Erythroblast (primary cell): ENCODE results near the gene SLC25A26.
"Not testable (repeated sequence)": the region's sequence is repeated elsewhere in the genome, so short reads cannot be mapped to it uniquely, and the experiment has no call there.

ENCODE experiments used
- DNase-seq, 2 experiments: peaks; one replicate each; lab custom pipeline; 2025; lab: John Stamatoyannopoulos, UW
- GATA1 ChIP-seq: IDR thresholded peaks from 2 replicates; pipeline ENCODE4 v1.6.1; 2011; ENCODE audit warnings: low read depth, mild to moderate bottlenecking, control low read depth, low read length, moderate library complexity
- POLR2A ChIP-seq: IDR thresholded peaks from 2 replicates; pipeline ENCODE4 v1.6.1; 2011; ENCODE audit warnings: mild to moderate bottlenecking, low read length

Gene SLC25A26

DNA sequence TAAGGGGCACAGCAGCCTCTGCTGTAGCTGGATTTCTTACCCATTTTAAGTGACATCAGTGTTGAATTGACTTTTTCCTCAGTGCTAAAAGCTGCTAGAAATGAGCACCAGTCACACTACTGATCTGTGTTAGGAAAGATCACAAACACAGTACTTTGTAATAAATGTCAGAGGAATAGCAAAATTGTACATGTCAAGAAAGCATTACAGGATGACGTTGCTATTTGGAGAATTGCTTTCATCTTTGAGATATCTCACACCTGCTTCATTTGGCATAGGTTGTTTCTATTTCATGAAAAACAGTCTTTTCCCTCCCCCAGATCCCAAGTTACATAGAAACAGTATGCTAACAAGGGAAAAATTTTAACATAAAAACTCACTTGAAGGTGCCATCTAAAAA is 77.8 kb downstream of the SLC25A26 start:
- TF ChIP-seq GATA1 (no peak), POLR2A (no peak)
- DNase-seq: no peak

DNA sequence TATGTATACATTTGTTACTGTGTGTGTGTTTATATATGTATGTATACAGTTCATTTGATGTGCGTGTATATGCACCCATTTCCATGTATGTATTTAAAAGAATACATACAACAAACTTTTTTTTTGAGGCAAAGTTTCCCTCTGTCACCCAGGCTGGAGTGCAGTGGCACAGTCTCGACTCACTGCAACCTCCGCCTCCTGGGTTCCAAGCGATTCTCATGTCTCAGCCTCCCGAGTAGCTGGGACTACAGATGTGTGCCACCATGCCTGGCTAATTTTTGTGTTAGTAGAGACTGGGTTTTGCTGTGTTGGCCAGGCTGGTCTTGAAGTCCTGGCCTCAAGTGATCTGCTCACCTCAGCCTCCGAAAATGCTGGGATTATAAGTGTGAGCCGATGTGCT is 78.3 kb downstream of the SLC25A26 start:
- not testable (repeated sequence) for DNase-seq

DNA sequence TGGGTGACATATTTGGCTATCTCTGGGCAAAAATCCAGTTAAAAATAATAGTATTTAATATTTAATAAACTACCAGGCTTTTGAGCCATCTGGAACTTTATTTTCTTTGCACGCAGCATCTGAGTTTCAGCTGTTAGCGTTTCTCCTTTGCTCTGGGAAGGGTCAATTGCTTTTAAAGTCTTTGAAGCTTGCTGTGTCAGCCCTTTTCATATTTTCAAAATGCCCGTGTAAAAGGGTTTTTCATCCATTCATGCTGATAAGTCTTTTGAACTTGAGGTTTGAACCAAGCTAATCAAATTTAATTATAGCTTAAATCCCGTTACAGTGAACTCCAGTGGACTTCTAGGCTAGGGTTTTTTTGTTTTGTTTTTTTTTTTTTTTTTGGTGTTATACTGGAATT is 79.1 kb downstream of the SLC25A26 start:
- no peak for DNase-seq
- TF ChIP-seq GATA1 (no peak), POLR2A (no peak)

DNA sequence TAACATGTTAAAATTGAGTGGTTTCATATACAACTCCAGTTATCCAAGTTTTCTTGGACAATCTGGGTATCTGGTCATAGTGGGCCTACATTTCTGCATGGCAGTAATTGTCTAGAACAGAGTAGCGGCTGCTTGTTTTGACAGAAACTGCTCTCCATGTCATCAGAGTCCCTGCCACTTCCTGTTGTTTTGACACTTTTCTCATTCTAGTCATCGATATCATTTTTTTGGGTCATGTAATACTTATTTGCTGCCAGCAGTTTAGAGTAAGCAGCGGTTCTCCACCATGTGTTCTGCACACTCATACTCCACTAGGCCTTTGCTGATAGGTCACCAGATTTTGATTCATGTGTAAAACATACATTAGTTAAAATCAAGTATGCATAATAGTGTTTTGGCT is 81.5 kb downstream of the SLC25A26 start:
- DNase-seq: no peak
- TF ChIP-seq GATA1 (no peak), POLR2A (no peak)

DNA sequence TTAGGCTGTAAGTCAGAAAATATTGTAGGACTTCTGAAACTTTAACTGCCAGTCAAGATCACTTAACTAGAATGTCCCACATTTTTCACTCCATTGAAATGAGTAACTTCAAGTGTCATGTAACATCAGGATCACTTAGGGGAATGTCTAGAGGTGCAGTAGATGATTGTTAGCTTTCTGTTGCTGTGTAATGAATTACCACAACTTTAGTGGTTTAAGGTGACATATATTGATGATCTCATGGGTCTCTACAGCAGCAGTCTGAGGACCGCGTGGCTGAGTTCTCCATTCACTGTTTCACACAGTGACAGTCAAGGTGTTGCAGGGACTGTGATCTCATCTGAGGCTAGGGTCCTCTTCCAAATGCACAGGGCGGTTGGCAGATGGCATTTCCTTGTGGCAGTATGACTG is 82.7 kb downstream of the SLC25A26 start:
- no peak for DNase-seq
- no peak for TF ChIP-seq GATA1
- no peak for TF ChIP-seq POLR2A

DNA sequence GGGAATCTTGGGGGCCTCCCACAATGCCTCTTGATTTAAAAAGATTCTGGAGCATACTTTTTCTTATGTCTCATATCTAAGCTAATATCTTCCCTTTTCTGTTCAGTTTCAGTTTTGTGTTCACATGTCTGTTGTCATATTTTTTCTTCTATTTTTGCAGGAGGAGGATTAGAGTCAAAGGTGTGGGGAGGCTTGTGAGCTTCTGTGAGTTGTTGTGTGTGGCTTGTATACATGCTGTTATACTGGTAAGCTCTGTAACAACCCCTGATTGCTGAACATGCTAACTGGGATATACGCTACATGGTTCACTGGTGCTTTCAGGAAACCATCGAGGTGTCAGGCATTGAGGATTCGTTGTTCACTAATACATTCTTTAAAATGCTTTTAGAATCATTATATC is 83.5 kb downstream of the SLC25A26 start:
- DNase-seq: no peak
- TF ChIP-seq GATA1 (no peak), POLR2A (no peak)

DNA sequence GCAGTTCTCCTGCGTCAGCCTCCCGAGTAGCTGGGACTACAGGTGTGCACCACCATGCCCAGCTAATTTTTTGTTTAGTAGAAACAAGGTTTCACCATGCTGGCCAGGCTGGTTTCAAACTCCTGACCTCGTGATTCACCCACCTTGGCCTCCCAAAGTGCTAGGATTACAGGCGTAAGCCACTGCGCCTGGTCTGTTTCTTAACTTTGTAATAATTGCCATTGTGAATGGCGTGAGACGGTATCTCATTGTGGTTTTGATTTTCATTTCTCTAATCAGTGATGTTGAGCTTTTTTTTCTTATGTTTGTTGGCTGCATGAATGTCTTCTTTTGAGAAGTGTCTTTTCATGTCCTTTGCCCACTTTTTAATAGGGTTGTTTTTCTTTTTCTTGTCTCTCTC is 85.3 kb downstream of the SLC25A26 start:
- DNase-seq: not testable (repeated sequence)

DNA sequence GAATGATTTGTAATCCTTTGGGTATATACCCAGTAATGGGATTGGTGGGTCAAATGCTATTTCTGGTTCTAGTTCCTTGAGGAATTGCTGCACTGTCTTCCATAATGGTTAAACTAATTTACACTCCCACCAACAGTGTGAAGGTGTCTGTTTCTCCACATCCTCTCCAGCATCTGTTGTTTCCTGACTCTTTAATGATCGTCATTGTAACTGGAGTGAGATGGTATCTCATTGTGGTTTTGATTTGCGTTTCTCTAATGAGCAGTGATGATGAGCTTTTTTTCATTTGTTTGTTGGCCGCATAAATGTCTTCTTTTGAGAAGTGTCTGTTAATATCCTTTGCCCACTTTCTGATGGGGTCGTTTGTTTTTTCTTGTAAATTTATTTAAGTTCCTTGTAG is 86.2 kb downstream of the SLC25A26 start:
- DNase-seq: not testable (repeated sequence)

DNA sequence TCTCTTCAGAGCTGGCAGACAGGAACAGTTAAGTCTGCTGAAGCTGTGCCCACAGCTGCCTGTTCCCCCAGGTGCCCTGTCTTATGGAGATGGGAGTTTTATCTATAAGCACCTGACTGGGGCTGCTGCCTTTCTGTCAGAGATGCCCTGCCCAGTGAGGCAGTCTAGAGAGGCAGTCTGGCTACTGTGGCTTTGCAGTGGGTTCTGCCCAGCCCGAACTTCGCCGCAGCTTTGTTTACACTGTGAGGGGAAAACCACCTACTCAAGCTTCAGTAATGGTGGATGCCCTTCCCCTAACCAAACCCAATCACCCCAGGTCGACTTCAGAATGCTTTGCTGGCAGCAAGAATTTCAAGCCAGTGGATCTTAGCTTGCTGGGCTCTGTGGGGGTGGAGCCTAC is 91.2 kb downstream of the SLC25A26 start:
- DNase-seq: no peak

DNA sequence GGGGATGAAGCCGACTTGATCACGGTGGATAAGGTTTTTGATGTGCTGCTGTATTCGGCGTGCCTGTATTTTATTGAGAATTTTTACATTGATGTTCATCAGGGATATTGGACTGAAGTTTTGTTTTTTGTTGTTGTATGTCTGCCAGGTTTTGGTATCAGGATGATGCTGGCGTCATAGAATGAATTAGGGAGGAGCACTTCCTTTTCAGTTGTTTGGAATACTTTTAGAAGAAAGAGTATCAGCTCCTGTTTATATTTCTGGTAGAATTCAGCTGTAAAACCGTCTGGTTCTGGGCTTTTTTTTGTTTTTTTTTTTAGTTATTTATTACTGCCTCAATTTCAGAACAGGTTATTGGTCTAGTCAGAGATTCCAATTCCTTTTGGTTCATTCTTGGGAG is 93.7 kb downstream of the SLC25A26 start:
- no peak for DNase-seq
- TF ChIP-seq POLR2A (no peak), GATA1 (no peak)

More for the DNA sequence above, 91.2 kb downstream of the SLC25A26 start:
- TF ChIP-seq POLR2A (no peak), GATA1 (no peak)

DNA sequence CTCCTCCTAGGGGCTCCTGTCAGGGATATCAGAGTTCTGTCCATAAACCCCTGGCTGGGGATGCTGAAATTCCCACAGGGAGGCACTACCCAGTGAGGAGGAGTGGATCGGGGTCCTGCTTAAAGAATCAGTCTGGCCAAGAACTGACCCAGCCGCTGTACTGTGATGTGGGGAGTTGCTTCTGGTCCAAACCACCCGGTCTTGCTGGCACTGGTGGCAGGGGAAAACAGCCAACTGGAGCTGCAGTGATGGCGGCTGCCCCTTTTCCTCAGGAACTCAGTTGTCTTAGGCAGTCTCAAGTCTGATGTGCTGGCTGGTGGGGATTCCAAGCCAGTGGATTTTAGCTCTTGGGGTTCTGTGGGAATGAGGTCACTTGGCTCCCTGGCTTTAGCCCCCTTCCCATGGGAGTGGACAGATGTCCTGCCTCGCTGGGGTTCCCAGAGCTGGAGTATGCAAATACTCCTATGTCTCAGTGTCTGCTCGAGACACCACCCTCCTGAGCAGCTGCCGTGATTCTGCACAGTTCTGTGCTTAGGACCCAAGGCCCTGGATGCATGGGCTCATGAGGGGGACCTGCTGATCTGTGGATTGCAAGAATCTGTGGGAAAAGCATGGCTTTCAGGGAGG is 97.1 kb downstream of the SLC25A26 start:
- no peak for TF ChIP-seq POLR2A
- no peak for TF ChIP-seq GATA1
- DNase-seq: no peak

DNA sequence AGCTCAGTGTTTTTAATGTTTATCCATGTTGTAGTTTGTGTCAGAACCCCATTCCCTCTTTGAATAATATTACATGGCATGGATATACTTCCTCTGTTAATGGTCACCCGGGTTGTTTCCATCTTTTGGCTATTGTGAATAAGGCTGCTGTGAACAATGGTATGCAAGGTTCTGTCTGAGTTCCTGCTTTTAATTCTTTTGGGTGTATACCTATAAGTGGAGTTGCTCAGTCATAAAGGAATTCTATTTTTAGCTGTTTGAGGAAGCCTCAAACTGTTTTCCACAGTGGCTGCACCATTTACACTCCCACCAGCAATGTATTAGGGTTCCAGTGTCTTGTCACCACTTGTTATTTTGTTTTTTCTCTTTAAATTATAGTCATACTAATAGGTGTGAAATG is 99.6 kb downstream of the SLC25A26 start:
- DNase-seq: no peak
- TF ChIP-seq GATA1 (no peak), POLR2A (no peak)

DNA sequence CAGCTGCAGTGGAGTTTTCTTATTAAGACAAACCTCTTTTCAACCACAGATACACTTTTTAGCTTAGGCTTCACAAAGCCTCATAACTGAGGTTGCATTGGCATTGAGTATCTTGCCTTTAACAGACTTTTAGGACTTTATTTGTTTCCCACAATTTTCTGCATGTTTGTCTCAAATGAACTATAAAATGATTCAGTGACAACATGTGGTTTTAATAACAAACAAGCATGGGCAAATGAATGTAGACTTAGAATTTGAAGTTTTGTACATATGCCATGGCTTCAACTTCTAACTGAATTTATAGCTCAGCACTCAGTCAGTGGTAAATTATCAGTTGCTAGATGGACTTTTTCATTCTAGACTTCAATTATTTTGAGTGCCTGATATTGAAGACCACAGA is 101.6 kb downstream of the SLC25A26 start:
- TF ChIP-seq POLR2A: no peak
- TF ChIP-seq GATA1: no peak
- no peak for DNase-seq

DNA sequence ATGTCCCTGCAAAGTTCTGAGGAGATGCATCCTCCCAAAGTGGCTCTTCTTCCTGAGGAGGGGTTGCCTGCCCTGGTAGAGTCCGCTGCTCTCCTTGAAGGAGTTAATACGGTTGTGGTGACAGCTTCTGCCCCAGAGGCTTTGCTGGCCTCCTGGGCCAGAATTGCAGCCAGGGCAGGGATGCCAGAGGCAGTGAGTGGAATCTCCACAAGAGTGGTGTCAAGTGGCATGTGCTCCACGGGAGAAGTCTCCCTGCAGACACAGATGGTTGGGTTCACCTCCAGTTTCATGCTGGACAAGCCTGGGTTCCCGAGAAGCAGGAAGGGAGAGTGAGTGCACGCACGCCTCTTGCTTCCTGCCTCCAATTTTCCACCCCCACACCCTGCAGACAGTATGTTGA is 105.5 kb downstream of the SLC25A26 start:
- TF ChIP-seq GATA1 (no peak), POLR2A (no peak)
- no peak for DNase-seq

DNA sequence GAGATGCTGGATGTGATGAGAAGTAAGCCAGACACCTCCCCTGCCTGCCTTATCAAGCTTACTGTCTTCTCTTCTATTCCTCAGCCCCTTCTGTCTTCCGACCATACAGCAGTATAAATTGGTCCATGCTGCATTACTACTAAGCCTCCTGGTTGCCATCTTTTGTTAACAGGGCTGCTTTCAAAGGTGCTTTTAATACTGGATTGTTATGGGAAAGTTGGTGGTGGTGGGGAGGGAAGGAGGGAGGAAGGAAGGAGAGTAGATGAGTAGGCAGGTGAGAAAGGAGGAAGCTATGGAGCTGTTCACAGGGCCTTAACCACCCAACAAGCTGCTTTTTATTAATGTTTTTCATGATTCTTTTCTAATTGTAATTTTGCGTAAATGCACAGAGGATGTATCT is 114.9 kb downstream of the SLC25A26 start:
- no peak for DNase-seq
- TF ChIP-seq GATA1 (no peak), POLR2A (no peak)

DNA sequence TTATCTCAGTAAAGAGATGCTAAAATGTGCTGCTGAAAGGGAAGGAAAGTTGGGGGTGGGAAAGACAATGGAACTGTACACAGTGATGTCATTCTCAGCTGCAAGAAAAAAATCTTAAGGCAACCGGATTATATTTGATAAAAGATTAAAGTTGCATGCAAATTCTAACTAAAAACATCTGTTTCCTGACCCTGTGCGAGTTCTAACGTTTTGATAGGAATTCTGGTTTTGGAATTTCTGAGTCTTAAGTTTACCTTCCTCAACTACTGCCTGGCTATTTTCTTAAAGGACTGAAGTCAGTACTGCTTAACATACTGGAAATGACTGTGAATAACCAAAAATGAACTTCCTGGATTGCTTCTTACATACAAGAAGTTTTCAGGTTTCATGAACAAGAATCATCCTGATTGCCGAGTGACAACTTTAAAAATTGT is 115.5 kb downstream of the SLC25A26 start:
- no peak for DNase-seq

More for the DNA sequence above, 115.5 kb downstream of the SLC25A26 start:
- TF ChIP-seq POLR2A (no peak), GATA1 (no peak)
